GM12878 (cell line): Measurements from ENCODE around the gene DHRS1. TPM values are rescaled to one million over a fixed set of nuclear protein-coding genes. Genes with fewer than 3 reads are reported as not detected.
A peak's percentile ranks its signal among the peaks of the same experiment; 100 is the strongest.

Experiments
- ATAC-seq: fragments of 200-7000 bp; cut with Tn5 transposase; 3 replicates; pipeline ENCODE4 v1.9.1; 2020; ENCODE audit warnings: mild to moderate bottlenecking, moderate library complexity
- BruUV-seq: library from RNA; stranded (reverse); fragments of 400-500 nt; replicated peaks from 2 replicates; lab custom pipeline; 2021; lab: Mats Ljungman, UMichigan
- CTCF ChIA-PET: fragments of 300-600 bp; sonication (Branson Sonifier 250); formaldehyde crosslinking; extraction: SDS; loops from one replicate; lab custom pipeline; 2021; ENCODE audit warnings: inconsistent platforms; lab: Yijun Ruan, JAX
- POLR2A ChIA-PET: fragments of 350-600 bp; formaldehyde crosslinking; extraction: SDS; loops from one replicate; lab custom pipeline; 2021; ENCODE audit warnings: inconsistent platforms; lab: Charles Lee
- RAD21 ChIA-PET: fragments of 300-600 bp; sonication (Branson Sonifier 250); formaldehyde crosslinking; loops from one replicate; lab custom pipeline; 2023; ENCODE audit warnings: antibody characterized with exemption; ENCODE audit not compliant: unreplicated experiment; lab: Charles Lee
- SMC1A ChIA-PET: fragments of 300-600 bp; sonication (Branson Sonifier 250); formaldehyde crosslinking; loops from one replicate; lab custom pipeline; 2023; ENCODE audit not compliant: unreplicated experiment, uncharacterized antibody; lab: Charles Lee
- DNase-seq: peaks from one replicate; pipeline ENCODE4 v3.0.0-alpha.2; 2011; ENCODE audit warnings: low read depth, low spot score
- FAIRE-seq: peaks from 3 replicates; lab custom pipeline; 2011; peaks lifted over from hg19 to GRCh38; lab: Jason Lieb, UNC
- H2AFZ ChIP-seq: 2 replicates; pipeline ENCODE4 v1.6.0; 2011; ENCODE audit warnings: low read depth, low read length, control low read depth; ENCODE audit not compliant: control insufficient read depth
- H3K27ac ChIP-seq: 2 replicates; pipeline ENCODE4 v1.5.1; 2011; ENCODE audit warnings: control low read depth; ENCODE audit not compliant: control insufficient read depth, insufficient read depth
- H3K27me3 ChIP-seq, 2 experiments: replicated peaks in 1 of 2; 2 replicates each; pipeline versions ENCODE4 v1.6.0 to v1.6.1; 2011; ENCODE audit warnings: low read length in 1 of 2; ENCODE audit not compliant: control insufficient read depth in 2 of 2, insufficient read depth in 2 of 2
- H3K36me3 ChIP-seq, 2 experiments: 2 replicates each; pipeline ENCODE4 v1.5.1; 2011; ENCODE audit warnings: low read length in 1 of 2; ENCODE audit not compliant: control insufficient read depth in 2 of 2, insufficient read depth in 2 of 2
- H3K4me1 ChIP-seq: 2 replicates; pipeline ENCODE4 v1.6.1; 2011; ENCODE audit warnings: mild to moderate bottlenecking, low read length, moderate library complexity, mixed read lengths; ENCODE audit not compliant: control insufficient read depth, insufficient read depth
- H3K4me2 ChIP-seq: 2 replicates; pipeline ENCODE4 v1.6.0; 2011; ENCODE audit warnings: control low read depth; ENCODE audit not compliant: control insufficient read depth, insufficient read depth
- H3K4me3 ChIP-seq: fragments of 200-600 bp; sonication (generic); 2 replicates; pipeline ENCODE4 v1.5.1; 2016
- H3K79me2 ChIP-seq: 2 replicates; pipeline ENCODE4 v1.6.0; 2011; ENCODE audit warnings: low read length; ENCODE audit not compliant: control insufficient read depth, insufficient read depth
- H3K9ac ChIP-seq: 2 replicates; pipeline ENCODE4 v1.8.0; 2011; ENCODE audit warnings: low read length, control low read depth, mixed read lengths; ENCODE audit not compliant: control insufficient read depth, insufficient read depth
- H3K9me3 ChIP-seq: replicated peaks from 3 replicates; pipeline ENCODE4 v1.5.1; 2011; ENCODE audit warnings: mild to moderate bottlenecking, low read length; ENCODE audit not compliant: control insufficient read depth, insufficient read depth
- H4K20me1 ChIP-seq: 2 replicates; pipeline ENCODE4 v1.6.0; 2011; ENCODE audit not compliant: control insufficient read depth, insufficient read depth
- BRCA1 ChIP-seq: IDR thresholded peaks from 2 replicates; pipeline ENCODE4 v1.6.1; 2011; ENCODE audit warnings: low read depth, low read length, improper control_type of control experiment
- KAT2A ChIP-seq: conservative IDR thresholded peaks from 2 replicates; pipeline ENCODE4 v1.6.1; 2011; ENCODE audit warnings: low read depth, low read length; ENCODE audit not compliant: control insufficient read depth
- SMARCA5 ChIP-seq: fragments of 450-650 bp; IDR thresholded peaks from 2 replicates; pipeline ENCODE4 v1.6.1; 2017; ENCODE audit warnings: mild to moderate bottlenecking
- WGBS: methylation state at CpG from one replicate; pipeline ENCODE4 v1.1.6; 2016; ENCODE audit warnings: low lambda C conversion rate; ENCODE audit not compliant: insufficient replicate concordance, insufficient coverage; ENCODE audit errors: missing lambda C conversion rate; 5-methylcytosine and 5-hydroxymethylcytosine counted together
- in situ Hi-C: fragments of 300-500 bp; cut with MboI; formaldehyde crosslinking; loops from 9 replicates; pipeline ENCODE4 v1.14.3; 2018; ENCODE audit warnings: mixed read lengths
- intact Hi-C: fragments of 100-400 bp; cut with micrococcal nuclease; formaldehyde crosslinking; loops from one replicate; pipeline ENCODE4 v1.14.2; 2022; ENCODE audit not compliant: unreplicated experiment
- polyA plus RNA-seq, 11 experiments: library from polyadenylated mRNA; depleted of rRNA in 4 of 11; unstranded in 6 of 11; stranded (reverse) in 5 of 11; fragments of >200 nt; fragmentation: Nextera tagmentation in 4 of 11; fragmentation: Illumina TruSeq in 1 of 11; extraction: Ambion mirVana in 4 of 11; extraction: Trizol in 1 of 11; gene quantifications; 1 replicate in 1 of 11; 2 replicates in 10 of 11; pipeline versions ENCODE4 v1.2.1 to v1.2.3, GENCODE V29; 2011 to 2016; ENCODE audit warnings: inconsistent platforms in 2 of 11, missing spikeins in 2 of 11, low read depth in 1 of 11
- total RNA-seq, 4 experiments: library from RNA; depleted of rRNA in 3 of 4; stranded (reverse); fragments of >200 nt in 3 of 4; fragmentation: Illumina TruSeq in 1 of 4; extraction: Trizol in 1 of 4; gene quantifications; 2 replicates each; pipeline versions ENCODE4 v1.2.1 to v1.2.3, GENCODE V29; 2013 to 2021
- TF ChIP-seq, protein P1 (sequence below): fragments of 450-650 bp; IDR thresholded peaks from 2 replicates; pipeline ENCODE4 v1.6.1; 2017; ENCODE audit warnings: mild to moderate bottlenecking, moderate library complexity

DHRS1 gene
- total and polyA plus RNA-seq, 10 of the 15 experiments (the other 5 are each of a cell fraction or from before 2014, with no cell fraction given), result 12.1 to 45.0 (median 25.7) TPM

GRCh38 chr14:24324024-24324423 is 24.4 kb upstream of the DHRS1 start:
- ChIA-PET SMC1A (no interaction called here), RAD21 (interaction anchor here (1.6 kb wide), 1 partner anchor 108 kb away, joined by 6 read pairs; no protein-coding TSS in a partner anchor), POLR2A (no interaction called here), CTCF (interaction anchor here (1.4 to 3.3 kb wide), 4 partner anchors 9 to 113 kb away, joined by 4 to 19 read pairs (median 10); no protein-coding TSS in a partner anchor)
- FAIRE-seq (no peak), DNase-seq (no peak), ATAC-seq (0 out of 3 replicates have a peak, but pooled peaks have one; percentile 22)
- BruUV-seq, result no TSS peak
- no peaks in the 10 kb centered on the region for H3K4me1 ChIP-seq
- no peak overlapping the region for H3K4me3 ChIP-seq
- H3K27me3 ChIP-seq, result no peaks in the 10 kb centered on the region
- no peaks in the 10 kb centered on the region for H4K20me1 ChIP-seq
- in situ Hi-C loops, result no loop called here
- H3K9ac ChIP-seq, result no peak overlapping the region
- no peak for TF ChIP-seq BRCA1
- WGBS, result 15% methylated on average over 6 of the region's 6 CpGs
- H3K79me2 ChIP-seq, result no peaks in the 10 kb centered on the region
- H3K4me2 ChIP-seq, result no peak overlapping the region
- H3K36me3 ChIP-seq, result no peaks in the 10 kb centered on the region
- intact Hi-C loops, result no loop called here
- no peak overlapping the region for H3K27ac ChIP-seq
- no peaks in the 10 kb centered on the region for H3K9me3 ChIP-seq
- no peak overlapping the region for H2AFZ ChIP-seq

DNA sequence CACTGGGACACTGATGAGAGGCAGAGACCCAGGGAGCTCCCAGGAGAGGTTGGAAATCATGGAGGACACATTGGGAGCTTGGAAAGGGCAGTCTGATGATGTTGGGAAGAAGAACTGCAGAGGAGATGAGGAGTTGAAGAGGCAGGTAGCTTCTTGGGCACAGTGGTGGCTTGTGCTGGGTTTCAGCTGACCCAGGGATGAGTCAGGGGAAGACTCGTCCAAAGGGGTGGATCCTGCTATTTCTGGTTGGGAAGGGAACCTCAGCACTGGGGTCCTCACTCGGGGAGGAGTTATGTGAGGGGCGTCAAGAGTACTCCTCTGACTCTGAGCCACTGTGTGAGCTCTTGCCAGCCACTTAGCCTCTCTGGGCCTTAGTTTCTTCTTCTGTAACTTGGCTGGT is 23.8 kb upstream of the DHRS1 start:
- DNase-seq (no peak), FAIRE-seq (no peak), ATAC-seq (no peak)
- ChIA-PET RAD21 (no interaction called here), SMC1A (interaction anchor here (1.0 kb wide), 1 partner anchor 16 kb away, joined by 3 read pairs; the partner anchor contains the start of gene RIPK3), POLR2A (interaction anchor here (1.5 kb wide), 1 partner anchor 9 kb away, joined by 4 read pairs; no protein-coding TSS in a partner anchor), CTCF (interaction anchor here (1.7 to 3.3 kb wide), 3 partner anchors 10 to 108 kb away, joined by 7 to 19 read pairs (median 8); partner anchors contain the start of gene CIDEB)
- Histone ChIP-seq H3K4me2 (no peak overlapping the region), H4K20me1 (no peaks in the 10 kb centered on the region), H3K27me3 (no peaks in the 10 kb centered on the region), H3K79me2 (no peaks in the 10 kb centered on the region), H2AFZ (no peak overlapping the region), H3K27ac (no peak overlapping the region), H3K4me1 (no peaks in the 10 kb centered on the region), H3K4me3 (no peak overlapping the region), H3K36me3 (no peaks in the 10 kb centered on the region), H3K9ac (no peak overlapping the region), H3K9me3 (no peaks in the 10 kb centered on the region)
- 0% methylated on average over 3 of the region's 3 CpGs for WGBS
- no TSS peak for BruUV-seq
- intact Hi-C loops (no loop called here), in situ Hi-C loops (no loop called here)
- no peak for TF ChIP-seq KAT2A
- TF ChIP-seq SMARCA5, result no peak
- TF ChIP-seq, protein P1, sequence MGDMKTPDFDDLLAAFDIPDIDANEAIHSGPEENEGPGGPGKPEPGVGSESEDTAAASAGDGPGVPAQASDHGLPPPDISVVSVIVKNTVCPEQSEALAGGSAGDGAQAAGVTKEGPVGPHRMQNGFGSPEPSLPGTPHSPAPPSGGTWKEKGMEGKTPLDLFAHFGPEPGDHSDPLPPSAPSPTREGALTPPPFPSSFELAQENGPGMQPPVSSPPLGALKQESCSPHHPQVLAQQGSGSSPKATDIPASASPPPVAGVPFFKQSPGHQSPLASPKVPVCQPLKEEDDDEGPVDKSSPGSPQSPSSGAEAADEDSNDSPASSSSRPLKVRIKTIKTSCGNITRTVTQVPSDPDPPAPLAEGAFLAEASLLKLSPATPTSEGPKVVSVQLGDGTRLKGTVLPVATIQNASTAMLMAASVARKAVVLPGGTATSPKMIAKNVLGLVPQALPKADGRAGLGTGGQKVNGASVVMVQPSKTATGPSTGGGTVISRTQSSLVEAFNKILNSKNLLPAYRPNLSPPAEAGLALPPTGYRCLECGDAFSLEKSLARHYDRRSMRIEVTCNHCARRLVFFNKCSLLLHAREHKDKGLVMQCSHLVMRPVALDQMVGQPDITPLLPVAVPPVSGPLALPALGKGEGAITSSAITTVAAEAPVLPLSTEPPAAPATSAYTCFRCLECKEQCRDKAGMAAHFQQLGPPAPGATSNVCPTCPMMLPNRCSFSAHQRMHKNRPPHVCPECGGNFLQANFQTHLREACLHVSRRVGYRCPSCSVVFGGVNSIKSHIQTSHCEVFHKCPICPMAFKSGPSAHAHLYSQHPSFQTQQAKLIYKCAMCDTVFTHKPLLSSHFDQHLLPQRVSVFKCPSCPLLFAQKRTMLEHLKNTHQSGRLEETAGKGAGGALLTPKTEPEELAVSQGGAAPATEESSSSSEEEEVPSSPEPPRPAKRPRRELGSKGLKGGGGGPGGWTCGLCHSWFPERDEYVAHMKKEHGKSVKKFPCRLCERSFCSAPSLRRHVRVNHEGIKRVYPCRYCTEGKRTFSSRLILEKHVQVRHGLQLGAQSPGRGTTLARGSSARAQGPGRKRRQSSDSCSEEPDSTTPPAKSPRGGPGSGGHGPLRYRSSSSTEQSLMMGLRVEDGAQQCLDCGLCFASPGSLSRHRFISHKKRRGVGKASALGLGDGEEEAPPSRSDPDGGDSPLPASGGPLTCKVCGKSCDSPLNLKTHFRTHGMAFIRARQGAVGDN, result no peak
